Upper lobe of left lung (tissue), 6 donors: Measurements from ENCODE around the gene DYRK1A. TPM values are rescaled to one million over a fixed set of nuclear protein-coding genes. Genes with fewer than 3 reads are reported as not detected.

Experiments
- ATAC-seq, 2 donors: fragments of 200-7000 bp; cut with Tn5 transposase; one replicate each; pipeline ENCODE4 v1.9.1; 2022; ENCODE audit warnings: mild to moderate bottlenecking in 2 of 2, moderate library complexity in 2 of 2; ENCODE audit not compliant: low FRiP score in 2 of 2
- DNase-seq, 2 donors: peaks; one replicate each; pipeline ENCODE4 v3.0.0-alpha.2; 2019 to 2020
- H3K27ac ChIP-seq, 4 donors: fragments of 200-600 bp; sonication (generic); one replicate each; pipeline ENCODE4 v1.5.1; 2016 to 2019
- H3K27me3 ChIP-seq, 4 donors: fragments of 200-600 bp; sonication (generic); one replicate each; pipeline ENCODE4 v1.5.1; 2017 to 2019
- H3K36me3 ChIP-seq, 4 donors: fragments of 200-600 bp; sonication (generic); one replicate each; pipeline ENCODE4 v1.5.1; 2016 to 2019
- H3K4me1 ChIP-seq, 4 donors: fragments of 200-600 bp; sonication (generic); one replicate each; pipeline ENCODE4 v1.5.1; 2018 to 2019
- H3K4me3 ChIP-seq, 4 donors: fragments of 200-600 bp; sonication (generic); one replicate each; pipeline ENCODE4 v1.5.1; 2017 to 2019; ENCODE audit warnings: mild to moderate bottlenecking in 2 of 4, moderate library complexity in 1 of 4
- H3K9me3 ChIP-seq, 4 donors: fragments of 200-600 bp; sonication (generic); one replicate each; pipeline ENCODE4 v1.5.1; 2018 to 2019
- EP300 ChIP-seq, 4 donors: sonication (generic); formaldehyde crosslinking; IDR thresholded peaks; one replicate each; pipeline ENCODE4 v1.5.1; 2017; ENCODE audit warnings: antibody characterized with exemption in 4 of 4, control low read depth in 2 of 4
- POLR2A ChIP-seq, 4 donors: fragments of 450-650 bp; IDR thresholded peaks; one replicate each; pipeline ENCODE4 v1.5.1; 2016 to 2017; ENCODE audit warnings: antibody characterized with exemption in 4 of 4, mild to moderate bottlenecking in 2 of 4
- POLR2AphosphoS5 ChIP-seq, 2 donors: sonication (generic); formaldehyde crosslinking; IDR thresholded peaks; one replicate each; pipeline ENCODE4 v1.5.1; 2017; ENCODE audit warnings: antibody characterized with exemption in 2 of 2
- WGBS, 2 donors: methylation state at CpG; one replicate each; pipeline ENCODE4 v1.1.5; 2017 to 2018; 5-methylcytosine and 5-hydroxymethylcytosine counted together
- total RNA-seq, 6 donors: library from RNA; depleted of rRNA in 4 of 6; stranded (reverse); fragments of >200 nt in 4 of 6; gene quantifications; one replicate each; pipeline versions ENCODE4 v1.1.0 to v1.2.1, GENCODE V29; 2016 to 2021
- TF ChIP-seq, protein P1 (sequence below), 6 experiments: fragments of 450-650 bp in 4 of 6; fragments of 200-600 bp in 2 of 6; sonication (generic) in 2 of 6; IDR thresholded peaks; one replicate each; pipeline ENCODE4 v1.5.1; 2016 to 2019; ENCODE audit warnings: antibody characterized with exemption in 6 of 6
- donor health status: DM: no; HTN: no; CAD: no; lungs with moderate emphysema.
- donor health status: DM: no; HTN: yes; CAD: no; lungs with severe emphysema.

The DYRK1A gene
- total RNA-seq, 6 donors from 2014 or later, result 64.1 to 116 (median 83.2) TPM

DNA sequence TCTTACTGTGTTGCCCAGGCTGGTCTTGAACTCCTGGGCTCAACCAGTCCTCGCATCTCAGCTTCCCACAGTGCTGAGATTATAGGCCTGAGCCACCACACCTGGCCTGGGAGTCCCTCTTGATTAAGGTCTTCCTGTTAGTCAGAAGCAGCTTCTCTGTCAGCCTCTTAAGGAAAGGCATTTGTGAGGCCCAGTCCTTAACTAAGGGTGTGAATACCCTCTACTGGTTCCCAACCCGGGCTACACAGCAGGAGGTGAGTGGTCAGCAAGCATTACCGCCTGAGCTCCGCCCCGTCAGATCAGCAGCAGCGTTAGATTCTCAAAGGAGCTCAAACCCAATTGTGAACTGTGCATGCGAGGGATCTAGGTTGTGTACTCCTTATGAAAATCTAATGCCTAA, 117.2 kb downstream of the DYRK1A start:
- 94 to 95% methylated on average over 7 of the region's 7 CpGs for WGBS, 2 donors

DNA sequence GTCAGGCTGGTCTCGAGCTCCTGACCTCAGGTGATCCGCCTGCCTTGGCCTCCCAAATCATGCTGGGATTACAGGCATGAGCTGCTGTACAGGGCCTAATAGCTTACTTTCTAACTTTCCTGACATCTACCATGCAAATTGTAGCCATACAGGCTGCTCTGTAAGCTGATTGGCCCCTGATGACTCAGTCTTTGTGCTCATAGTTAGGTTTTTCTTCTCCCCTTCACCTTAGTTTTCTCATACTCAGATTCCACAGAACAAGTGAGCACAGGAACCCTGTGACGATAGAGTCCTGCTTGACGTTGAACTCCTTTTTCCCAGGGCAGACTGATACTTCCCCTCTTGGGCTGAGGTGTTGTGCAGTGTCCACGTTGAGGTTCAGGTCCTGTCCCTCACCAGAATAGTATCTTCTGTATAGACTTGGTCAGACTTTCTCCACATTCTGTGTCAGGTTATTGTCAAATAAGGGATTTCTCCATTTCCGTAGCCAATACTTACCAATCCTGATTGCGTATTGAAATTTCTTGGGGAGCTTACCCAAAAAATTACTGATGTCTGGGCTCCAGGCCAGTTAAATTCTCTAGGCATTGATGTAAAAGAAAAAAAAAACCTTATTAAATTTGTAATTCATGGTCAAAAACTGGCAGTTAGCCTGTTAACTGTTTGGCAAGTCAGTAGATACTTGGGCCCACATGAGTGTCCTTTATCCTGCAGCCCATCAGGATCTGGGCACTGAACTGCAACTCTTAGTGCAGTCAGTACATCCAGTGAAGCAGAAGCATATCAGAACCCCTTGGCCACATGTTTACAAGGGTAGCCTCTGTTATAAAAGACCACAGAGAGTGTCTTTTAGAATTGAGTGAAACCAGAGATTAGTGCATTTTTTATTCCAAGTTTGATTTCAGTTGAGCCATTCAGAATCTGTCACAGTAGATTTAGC, 118.2 kb downstream of the DYRK1A start:
- H3K9me3 ChIP-seq, result no peaks in the 10 kb centered on the region
- no peak overlapping the region for H3K27ac ChIP-seq
- no peaks in the 10 kb centered on the region for H3K4me1 ChIP-seq
- WGBS, 2 donors, result 78 to 89% methylated on average over 7 of the region's 7 CpGs
- no peak for ATAC-seq
- peaks cover 0 to 51% (median 15%) of the 10 kb centered on the region in 4 donors for H3K36me3 ChIP-seq
- TF ChIP-seq, protein P1, sequence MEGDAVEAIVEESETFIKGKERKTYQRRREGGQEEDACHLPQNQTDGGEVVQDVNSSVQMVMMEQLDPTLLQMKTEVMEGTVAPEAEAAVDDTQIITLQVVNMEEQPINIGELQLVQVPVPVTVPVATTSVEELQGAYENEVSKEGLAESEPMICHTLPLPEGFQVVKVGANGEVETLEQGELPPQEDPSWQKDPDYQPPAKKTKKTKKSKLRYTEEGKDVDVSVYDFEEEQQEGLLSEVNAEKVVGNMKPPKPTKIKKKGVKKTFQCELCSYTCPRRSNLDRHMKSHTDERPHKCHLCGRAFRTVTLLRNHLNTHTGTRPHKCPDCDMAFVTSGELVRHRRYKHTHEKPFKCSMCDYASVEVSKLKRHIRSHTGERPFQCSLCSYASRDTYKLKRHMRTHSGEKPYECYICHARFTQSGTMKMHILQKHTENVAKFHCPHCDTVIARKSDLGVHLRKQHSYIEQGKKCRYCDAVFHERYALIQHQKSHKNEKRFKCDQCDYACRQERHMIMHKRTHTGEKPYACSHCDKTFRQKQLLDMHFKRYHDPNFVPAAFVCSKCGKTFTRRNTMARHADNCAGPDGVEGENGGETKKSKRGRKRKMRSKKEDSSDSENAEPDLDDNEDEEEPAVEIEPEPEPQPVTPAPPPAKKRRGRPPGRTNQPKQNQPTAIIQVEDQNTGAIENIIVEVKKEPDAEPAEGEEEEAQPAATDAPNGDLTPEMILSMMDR (IDR thresholded peaks at IDR 0.05), result no peak
- TF ChIP-seq POLR2A (IDR thresholded peaks at IDR 0.05), result no peak
- TF ChIP-seq EP300 (IDR thresholded peaks at IDR 0.05), result no peak
- no peak for TF ChIP-seq POLR2AphosphoS5 (IDR thresholded peaks at IDR 0.05)
- H3K4me3 ChIP-seq, result no peak overlapping the region
- no peak for DNase-seq
- H3K27me3 ChIP-seq, result no peaks in the 10 kb centered on the region

More for the DNA sequence above, 117.2 kb downstream of the DYRK1A start:
- no peak overlapping the region for H3K4me3 ChIP-seq
- DNase-seq (no peak), ATAC-seq (no peak)
- TF ChIP-seq EP300 (IDR thresholded peaks at IDR 0.05) (no peak), POLR2A (IDR thresholded peaks at IDR 0.05) (no peak)
- TF ChIP-seq, protein P1 (IDR thresholded peaks at IDR 0.05), result no peak
- H3K4me1 ChIP-seq, result peaks cover 0 to 3% (median 2%) of the 10 kb centered on the region in 4 donors
- no peaks in the 10 kb centered on the region for H3K27me3 ChIP-seq
- H3K9me3 ChIP-seq, result no peaks in the 10 kb centered on the region
- H3K36me3 ChIP-seq, result peaks cover 0 to 44% (median 15%) of the 10 kb centered on the region in 4 donors
- H3K27ac ChIP-seq, result no peak overlapping the region

DNA sequence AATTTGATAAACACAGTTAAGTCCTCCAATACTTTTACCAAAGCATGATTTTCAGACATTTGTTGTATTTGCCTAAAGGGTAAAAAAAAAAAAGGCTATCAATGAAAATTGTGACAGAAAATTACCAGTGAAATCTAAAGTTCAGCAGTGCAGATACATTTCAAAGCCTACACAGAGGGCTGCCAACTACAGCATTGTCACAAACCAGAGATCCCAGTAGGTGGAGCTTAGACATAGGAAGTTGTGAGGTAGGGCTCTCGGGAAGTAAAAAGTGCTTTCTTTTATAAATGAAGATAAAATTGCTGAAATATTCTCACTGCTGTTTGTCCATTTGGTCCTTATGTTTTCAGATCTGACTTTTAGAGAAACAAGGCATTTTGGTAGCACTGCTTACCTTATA, 123.0 kb downstream of the DYRK1A start:
- Histone ChIP-seq H3K27me3 (no peaks in the 10 kb centered on the region), H3K36me3 (peaks cover 0 to 54% (median 7%) of the 10 kb centered on the region in 4 donors), H3K4me1 (no peaks in the 10 kb centered on the region), H3K27ac (no peak overlapping the region), H3K4me3 (no peak overlapping the region), H3K9me3 (no peaks in the 10 kb centered on the region)
- DNase-seq, result no peak
- TF ChIP-seq, protein P1 (IDR thresholded peaks at IDR 0.05), result no peak
- TF ChIP-seq POLR2AphosphoS5 (IDR thresholded peaks at IDR 0.05) (no peak), POLR2A (IDR thresholded peaks at IDR 0.05) (no peak), EP300 (IDR thresholded peaks at IDR 0.05) (no peak)
- no peak for ATAC-seq
- WGBS, 2 donors, result 47 to 70% methylated on average over 1 of the region's 1 CpG

DNA sequence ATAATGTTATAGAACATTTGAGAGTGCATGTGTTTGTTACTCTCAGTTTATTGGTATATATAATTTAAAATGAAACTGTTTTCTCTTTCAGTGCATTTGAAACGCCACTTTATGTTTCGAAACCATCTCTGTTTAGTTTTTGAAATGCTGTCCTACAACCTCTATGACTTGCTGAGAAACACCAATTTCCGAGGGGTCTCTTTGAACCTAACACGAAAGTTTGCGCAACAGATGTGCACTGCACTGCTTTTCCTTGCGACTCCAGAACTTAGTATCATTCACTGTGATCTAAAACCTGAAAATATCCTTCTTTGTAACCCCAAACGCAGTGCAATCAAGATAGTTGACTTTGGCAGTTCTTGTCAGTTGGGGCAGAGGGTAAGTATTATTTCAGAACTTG, 123.5 kb downstream of the DYRK1A start:
- no peak overlapping the region for H3K27ac ChIP-seq
- H3K9me3 ChIP-seq, result no peaks in the 10 kb centered on the region
- ATAC-seq (no peak), DNase-seq (no peak)
- no peaks in the 10 kb centered on the region for H3K4me1 ChIP-seq
- H3K4me3 ChIP-seq, result no peak overlapping the region
- H3K36me3 ChIP-seq, result peaks cover 0 to 55% (median 5%) of the 10 kb centered on the region in 4 donors
- H3K27me3 ChIP-seq, result no peaks in the 10 kb centered on the region
- no peak for TF ChIP-seq POLR2A (IDR thresholded peaks at IDR 0.05)
- TF ChIP-seq POLR2AphosphoS5 (IDR thresholded peaks at IDR 0.05), result no peak
- TF ChIP-seq EP300 (IDR thresholded peaks at IDR 0.05), result no peak
- TF ChIP-seq, protein P1 (IDR thresholded peaks at IDR 0.05), result no peak
- 81 to 83% methylated on average over 7 of the region's 7 CpGs for WGBS, 2 donors
